HEK293T (cell line): ENCODE data around the gene GLT8D2.

Source experiments
- BHLHE40 ChIP-seq: fragments of 450-650 bp; IDR thresholded peaks from 2 replicates; pipeline ENCODE4 v1.6.1; 2016; ENCODE audit warnings: mild to moderate bottlenecking, moderate library complexity, borderline replicate concordance
- FOXM1 ChIP-seq: fragments of 450-650 bp; IDR thresholded peaks from 2 replicates; pipeline ENCODE4 v1.6.1; 2017; ENCODE audit warnings: mild to moderate bottlenecking, borderline replicate concordance
- L3MBTL2 ChIP-seq: fragments of 450-650 bp; conservative IDR thresholded peaks from 2 replicates; pipeline ENCODE4 v1.6.1; 2016; ENCODE audit warnings: mild to moderate bottlenecking

- TF ChIP-seq BHLHE40 (no peak), L3MBTL2 (no peak), FOXM1 (no peak)
Observed at GRCh38 chr12:104058802-104059201, 8.8 kb upstream of the GLT8D2 start.
